NCI-H460 (cell line): Measurements from ENCODE around the gene COL15A1. TPM values are rescaled to one million over a fixed set of nuclear protein-coding genes. Genes with fewer than 3 reads are reported as not detected.

Experiments used
- DNase-seq: peaks from one replicate; pipeline ENCODE4 v3.0.0-alpha.2; 2016; ENCODE audit warnings: low read depth; ENCODE audit errors: extremely low read depth
- total RNA-seq: library from RNA; depleted of rRNA; stranded (reverse); fragments of >200 nt; shearing (Covaris generic); gene quantifications from 2 replicates; pipeline ENCODE4 v1.2.3, GENCODE V29; 2014

The COL15A1 gene
- total RNA-seq, 1 experiment from 2014 or later: 1.0 TPM

DNA sequence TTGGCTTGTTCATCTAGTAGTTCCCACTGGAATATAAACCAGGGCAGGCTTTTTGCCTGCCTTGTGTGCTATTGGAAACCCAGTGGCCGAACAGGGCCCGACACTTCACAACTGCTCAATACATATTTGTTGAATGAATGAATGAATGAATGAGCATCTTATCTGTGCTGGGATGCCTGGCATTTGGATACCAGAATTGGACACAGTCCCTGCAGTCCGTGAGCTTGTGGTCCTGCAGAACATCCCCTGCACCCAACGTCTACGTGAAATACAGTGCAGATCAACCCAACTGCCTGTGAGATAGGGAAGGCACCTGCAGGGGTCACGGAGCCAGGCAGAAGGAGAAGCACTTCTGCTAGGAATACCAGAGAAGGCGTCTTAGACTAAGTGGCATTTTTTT is 30.0 kb upstream of the COL15A1 start:
- DNase-seq: no peak

DNA sequence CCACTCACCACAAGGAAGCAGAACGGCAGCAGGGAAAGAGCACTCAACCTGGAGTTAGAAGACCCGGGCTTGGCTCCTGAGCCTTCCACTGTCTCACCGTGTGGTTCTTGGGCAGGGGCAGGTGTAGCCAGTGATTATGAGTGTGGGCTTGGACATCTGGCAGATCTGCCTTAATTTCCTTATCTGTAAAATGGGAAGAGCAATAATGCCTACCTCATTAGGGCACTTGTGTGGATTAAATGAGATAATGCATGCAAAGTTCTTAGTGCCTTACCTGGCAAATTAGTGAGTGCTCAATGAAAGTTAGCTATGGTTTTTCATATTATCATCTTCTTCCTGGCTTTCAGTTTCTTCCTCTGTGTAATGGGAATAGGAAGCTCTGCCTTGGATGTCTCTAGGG is 28.1 kb upstream of the COL15A1 start:
- DNase-seq: no peak

DNA sequence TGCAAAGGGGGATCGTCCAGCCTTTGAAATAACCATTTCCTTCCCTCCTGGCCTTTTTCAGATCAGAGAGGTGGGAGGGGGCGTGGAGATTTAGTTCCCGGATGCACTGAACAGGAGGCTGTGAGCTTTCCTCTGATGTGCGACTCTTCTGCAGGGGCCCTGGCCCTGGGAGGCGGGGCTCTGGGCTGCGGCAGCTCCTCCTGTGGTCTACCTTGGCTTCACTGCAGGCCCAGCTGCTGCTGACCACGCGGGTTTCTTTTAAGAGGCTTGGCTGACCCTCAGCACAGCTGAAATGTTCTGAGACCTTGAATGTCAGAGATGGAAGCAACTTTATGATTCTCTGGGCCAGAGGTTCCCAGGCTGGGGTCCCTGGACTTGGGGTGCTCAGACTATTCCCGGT is 27.0 kb upstream of the COL15A1 start:
- no peak for DNase-seq

DNA sequence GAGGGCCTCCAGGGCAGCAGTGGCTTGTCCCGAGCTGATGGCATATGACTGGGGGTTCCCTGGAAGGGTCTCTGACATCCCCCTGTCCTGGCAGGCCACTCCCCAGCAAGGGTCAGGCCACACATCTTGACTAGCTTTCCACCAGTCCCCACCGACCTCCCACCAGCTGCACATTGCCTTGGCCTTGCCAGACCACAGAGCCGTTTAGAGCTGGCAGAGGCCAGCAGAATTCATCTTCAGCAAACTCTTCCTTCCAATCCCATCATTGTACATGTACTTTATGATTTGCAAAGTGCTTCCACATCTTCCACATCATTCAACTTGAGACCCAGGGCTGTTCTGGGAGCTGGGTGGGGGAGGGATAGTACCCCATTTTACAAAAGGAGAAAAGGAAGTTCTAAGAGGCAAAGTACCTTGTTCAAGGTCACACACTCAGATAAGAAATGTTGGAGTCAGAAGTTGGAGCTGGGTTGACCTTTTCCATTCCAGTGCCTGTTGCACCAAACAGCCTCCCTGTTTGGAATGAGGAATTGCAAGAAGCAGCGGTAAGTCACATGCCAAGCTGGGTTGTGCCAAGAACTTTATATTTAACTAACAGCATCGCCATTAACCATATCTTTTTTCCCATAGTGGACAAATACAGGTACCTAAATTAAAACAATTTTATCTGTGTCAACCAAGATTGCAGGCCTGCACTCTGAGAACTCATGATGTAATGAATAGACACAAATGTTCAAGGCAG is 25.8 kb upstream of the COL15A1 start:
- DNase-seq: no peak

DNA sequence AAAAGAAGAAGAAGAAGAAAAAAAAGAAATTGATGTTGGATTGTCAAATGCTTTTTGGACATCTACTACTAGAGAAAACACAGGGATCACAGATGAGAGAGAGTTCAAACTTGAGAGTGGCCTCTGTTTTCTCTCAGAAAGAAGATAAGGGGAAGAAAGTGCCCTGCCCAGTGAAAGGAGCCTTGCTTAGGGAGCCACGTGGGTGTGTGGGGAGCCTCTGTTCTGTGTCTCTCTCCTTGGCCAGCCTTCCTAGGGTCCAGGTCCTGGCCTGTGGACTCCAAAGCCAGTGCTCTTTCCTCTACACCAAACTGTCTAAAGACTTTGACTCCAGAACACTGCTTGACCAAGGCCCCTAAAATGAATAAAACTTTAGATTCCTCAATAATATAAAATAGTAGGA is 22.0 kb upstream of the COL15A1 start:
- DNase-seq: no peak

DNA sequence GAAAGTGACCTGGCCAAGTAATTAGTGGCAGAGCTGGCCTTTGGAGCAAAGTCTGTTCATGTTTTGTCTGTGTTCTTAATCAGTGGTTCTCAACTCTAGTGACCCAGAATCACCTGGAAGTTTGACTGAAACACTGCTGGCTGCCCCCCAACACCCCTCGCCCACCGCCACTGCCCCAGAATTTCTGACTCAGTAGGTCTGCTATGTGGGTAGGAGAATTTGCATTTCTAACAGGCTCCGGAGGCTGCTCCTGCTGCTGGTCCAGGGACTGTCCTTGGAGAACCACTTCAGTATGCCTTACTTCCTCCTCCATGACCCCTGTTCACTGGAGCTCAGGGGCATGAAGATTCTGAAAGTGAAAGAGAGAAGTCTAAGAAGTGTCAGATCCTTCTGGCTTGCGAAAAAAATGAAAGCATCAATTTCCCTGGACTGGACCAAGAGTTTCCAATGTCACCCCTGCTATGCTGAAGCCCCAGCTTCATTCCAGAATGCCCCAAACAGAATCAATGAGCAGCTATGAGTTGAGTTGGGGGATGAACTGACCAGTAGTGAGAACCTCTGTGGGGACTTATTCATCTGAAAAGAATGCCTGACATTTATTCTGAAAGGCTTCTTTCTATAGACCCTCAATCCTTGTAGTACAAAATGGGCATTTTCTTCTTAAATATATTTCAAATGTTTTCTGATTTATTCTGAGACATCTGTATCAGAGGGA is 20.8 kb upstream of the COL15A1 start:
- DNase-seq: no peak

DNA sequence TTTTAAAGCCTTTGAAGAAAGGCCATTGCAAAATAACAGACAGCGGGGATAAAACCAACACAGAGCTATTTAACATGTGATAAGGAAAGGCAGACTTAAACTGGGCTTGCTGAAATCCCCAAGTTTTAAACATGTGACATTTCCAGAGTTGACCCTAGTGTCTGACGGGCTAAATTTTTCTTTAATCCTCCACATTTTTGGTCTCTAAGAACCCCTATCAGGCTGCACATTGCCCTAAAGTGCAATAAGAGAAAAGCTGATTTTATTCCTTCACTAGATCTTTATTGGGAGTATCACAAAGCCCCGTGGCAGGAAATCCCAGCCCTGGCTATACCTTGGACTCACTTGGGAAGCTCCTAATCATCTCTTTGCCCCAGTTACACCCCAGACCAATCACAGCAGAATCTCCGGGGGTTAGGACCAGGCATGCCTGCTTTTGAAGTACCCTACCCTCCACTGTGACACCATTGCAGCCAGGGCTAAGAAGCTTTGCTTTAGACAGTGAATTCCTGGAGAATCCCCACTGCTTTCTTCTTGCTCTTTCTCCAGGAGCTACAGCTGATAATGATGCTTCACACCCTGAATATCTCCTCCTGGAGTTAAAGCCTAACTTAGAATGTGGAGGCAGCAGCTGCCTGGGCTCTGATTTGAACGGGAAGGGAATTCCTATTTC is 20.1 kb upstream of the COL15A1 start:
- DNase-seq: no peak

DNA sequence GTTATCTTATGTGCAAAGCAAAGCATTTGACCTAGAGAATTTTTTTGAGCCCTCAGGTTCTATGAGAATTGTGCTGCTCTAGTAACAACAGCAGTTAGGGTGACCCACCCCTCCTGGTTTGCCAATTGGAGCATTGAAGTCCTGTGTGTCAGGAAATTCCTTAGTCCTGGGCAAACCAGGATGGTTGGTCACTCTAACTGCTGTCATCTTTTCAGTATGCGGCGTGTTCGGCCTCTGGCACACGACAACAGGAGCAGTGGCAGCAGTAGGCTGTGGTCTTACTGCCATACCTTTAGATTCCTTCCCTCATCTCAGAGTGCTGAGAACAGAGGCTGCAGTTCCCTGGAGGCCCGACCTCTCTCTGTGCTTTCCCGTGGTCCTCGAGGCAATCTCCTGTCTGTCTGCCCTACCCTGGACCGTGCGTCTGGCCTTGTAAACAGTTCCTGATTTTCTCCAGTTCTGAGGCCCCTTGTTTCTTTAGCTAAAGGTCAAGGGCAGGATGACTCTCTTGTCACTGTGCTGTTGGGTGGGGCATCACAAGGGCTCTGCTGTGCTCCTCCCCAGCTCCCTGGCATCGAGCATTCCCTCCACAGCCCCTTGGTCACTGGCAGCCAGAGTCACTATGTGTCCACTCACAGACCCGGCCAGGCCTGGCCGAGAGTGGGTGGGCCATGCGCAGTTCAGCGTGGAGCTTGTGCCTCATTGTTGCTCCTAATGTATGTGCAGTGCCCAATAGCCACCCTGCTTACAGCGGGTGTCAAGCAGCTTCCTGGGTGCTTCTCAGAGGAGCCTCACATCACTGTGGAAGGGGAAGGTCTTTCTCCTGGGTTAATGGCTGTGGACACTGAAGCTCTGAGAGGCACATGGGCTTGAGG is 18.5 kb upstream of the COL15A1 start:
- DNase-seq: no peak

DNA sequence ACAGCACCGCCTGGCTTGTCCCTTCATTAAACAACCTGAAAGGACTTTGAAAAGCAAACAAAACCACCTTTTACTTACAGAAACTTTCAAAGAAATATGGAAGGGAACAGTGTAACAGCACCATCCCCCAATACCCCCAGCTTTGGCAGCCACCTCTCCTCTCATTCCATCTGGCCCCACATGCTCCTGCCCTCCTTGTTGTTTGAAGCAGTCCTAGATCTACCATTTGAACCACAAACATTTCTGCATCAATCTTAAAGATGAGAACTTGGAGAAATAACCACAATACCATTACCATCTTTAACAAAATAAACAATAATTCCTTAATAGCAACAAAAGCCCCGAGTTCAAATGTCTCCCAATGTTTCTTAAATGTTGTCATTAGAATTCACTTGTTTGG is 17.8 kb upstream of the COL15A1 start:
- no peak for DNase-seq

DNA sequence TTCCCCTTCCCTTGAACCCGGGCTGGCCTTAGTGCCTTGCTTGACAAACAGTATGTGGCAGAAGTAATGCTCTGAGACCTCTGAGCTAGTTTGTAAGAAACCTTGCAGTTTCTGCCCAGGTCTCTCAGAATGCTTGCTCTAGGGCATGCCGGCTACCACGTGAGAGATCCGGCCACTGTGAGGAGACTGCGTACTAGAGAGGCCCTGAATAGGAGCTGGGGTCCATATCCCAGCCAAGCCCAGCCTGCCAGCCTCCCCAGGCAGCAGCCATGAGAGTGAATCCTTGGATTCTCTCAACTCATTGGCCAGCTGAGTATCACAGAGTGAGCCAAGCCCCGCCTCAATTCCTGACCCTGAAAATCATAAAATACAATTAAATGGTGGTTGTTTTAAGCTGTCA is 16.0 kb upstream of the COL15A1 start:
- DNase-seq: no peak

DNA sequence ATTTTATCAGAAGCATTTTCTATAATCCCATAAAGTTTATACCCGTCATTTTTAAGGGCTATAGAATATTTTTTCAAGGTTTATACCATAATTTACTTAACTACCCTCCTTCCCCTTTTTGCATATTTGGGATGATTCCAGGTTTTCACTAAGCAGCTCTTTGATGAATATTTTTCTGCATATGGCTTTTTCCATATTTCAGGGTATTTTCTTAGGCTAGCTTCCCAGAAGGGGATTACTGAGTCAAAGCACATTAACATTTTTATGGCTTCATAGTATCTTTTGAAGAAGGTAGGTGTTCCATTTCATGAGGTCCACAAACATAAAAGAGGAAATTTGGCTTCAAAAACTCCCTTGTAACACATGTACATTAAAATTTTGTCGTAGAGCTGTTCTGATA is 14.6 kb upstream of the COL15A1 start:
- no peak for DNase-seq

DNA sequence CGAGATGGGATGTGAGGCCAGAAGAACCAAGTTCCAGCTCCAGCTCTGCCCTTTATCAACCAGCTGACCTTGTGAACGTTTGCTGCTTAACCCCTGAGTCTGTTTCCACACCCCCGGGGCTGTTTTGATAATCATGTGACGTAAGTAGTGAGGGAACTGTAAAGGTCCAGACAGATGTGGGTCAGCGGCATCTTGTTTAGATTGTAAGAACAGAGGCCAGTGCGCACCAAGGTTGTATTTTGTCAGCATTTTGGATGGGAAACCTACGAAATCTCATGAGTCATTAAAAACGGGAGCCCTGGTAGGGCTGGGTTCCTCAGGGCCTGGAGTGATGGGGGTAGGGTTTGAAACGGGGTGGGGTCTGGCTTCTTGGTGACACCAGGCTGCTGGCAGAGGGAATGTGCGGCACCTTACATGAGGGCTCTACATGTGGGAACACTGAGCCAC is 13.8 kb upstream of the COL15A1 start:
- DNase-seq: no peak

DNA sequence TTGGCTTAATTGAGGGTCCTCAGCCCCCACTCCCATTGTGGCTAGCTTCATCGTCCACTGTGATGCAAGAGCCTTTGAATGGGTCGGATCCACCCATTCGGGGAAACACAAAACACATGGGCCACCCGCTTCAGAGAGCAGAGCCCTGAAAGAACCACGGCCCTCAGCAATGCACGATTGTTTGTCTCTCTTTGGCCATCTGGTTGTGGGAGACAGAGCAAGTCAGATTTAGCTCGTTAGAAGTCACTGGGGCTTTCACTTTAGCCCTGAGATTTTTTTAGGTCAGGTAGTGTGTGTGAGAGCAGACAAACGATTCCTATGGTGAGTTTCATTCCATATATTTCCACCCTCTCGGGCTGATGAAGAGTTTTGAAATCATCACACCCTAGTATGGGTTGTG is 12.9 kb upstream of the COL15A1 start:
- no peak for DNase-seq

DNA sequence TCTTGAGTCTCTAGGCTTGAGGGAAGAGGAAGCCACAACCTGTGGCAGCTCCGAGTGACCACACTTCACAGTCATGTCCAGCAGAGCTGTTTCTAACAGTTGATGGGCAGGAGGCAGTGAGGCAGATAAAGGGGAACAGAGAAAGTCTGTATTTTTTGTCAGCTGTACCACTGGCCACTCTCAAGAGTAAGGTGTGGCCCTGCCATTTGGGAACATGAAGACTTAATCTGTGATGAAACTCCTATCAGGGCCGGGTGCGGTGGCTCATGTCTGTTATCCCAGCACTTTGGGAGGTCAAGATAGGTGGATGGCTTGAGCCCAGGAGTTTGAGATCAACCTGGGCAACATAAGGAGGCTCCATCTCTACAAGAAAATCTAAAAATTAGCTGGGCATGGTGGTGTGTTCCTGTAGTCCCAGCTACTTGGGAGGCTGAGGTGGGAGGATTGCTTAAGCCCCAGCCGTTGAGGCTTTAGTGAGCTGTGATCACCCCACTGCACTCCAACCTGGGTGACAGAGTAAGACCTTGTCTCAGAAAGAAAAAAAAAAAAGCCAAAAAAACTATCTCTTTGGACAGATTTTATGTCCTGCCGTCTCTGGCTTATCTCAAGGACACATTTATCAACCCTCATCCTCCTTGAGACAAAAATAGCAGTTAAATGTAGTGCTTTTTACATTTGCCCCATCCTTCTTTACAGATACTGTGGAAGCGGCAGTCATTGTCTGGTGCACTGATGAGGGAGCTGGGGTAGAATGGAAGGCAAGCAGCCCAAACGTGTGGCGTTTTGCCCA is 11.9 kb upstream of the COL15A1 start:
- no peak for DNase-seq

DNA sequence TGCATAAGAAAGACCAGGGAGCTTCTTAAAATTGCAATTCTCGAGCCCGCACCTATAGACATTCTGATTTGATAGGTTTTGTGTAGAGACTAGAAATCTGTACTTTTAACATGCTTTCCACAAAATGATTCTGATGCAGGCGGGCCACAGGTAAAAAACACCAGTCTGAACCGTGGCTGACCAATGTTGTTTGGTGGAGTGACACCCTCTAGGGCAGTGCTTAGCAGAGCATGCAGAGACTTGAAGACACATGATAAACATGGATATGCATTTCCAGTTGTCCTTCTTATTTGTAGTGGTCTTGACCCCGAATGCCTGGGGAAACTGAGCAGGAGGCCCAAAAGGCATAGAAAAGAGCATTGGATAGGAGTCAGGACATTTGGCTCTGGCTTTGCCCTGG is 10.5 kb upstream of the COL15A1 start:
- DNase-seq: no peak

DNA sequence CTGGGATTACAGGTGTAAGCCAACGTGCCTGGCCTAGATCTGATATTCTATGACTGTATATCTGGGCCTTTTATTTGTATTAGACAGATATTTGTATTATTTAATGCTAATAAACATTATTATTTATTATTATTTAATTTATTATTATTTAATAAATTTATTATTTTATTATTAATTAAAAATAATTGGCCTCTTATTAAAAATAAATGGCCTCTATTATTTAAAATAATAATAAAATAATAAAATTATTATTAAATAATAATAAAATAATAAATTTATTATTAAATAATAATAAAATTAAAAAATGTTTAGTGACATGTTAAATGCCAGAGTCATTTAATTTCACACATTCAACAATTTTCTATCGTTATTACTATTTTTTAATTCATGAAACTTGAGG is 9.8 kb upstream of the COL15A1 start:
- DNase-seq: no peak

DNA sequence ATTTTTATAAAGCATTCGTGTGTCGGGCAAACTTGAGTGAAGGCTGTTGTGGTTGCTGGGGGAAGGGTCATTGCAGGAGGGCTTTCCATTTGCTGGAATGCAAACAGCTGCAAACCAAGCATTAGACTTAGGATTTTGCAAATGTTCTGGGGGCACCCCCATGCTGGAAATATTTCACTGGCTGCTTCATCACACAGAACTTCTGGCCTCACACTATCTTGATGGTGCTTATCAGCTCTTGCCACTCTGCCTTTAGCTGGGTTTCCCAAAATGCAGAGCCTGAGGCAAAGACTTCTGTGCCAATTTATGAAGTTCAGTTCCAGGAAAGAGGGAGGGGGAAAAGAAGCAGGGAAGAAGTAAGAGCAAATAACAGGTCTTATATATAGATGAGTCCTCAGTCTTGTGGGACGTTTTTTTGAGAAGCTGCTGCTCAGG is 8.6 kb upstream of the COL15A1 start:
- no peak for DNase-seq

DNA sequence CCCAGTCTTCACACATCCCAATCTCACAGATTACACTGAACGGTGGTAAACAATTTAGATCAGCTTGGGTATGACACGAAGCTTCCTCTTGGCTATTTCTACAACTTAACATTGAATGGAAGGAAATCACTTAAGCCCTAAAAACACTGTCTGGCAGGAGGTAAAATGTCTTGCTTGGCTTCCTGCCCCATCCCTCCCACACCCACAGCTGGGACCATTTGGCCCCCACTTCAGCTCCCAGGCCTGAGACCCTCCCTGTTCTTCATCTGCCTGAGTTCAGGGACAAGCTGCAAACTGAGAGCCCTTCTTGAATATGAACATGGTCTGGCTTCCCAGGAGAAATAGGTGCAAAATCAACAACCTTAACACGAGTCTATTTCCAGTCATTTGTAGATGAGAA is 3.4 kb upstream of the COL15A1 start:
- no peak for DNase-seq

DNA sequence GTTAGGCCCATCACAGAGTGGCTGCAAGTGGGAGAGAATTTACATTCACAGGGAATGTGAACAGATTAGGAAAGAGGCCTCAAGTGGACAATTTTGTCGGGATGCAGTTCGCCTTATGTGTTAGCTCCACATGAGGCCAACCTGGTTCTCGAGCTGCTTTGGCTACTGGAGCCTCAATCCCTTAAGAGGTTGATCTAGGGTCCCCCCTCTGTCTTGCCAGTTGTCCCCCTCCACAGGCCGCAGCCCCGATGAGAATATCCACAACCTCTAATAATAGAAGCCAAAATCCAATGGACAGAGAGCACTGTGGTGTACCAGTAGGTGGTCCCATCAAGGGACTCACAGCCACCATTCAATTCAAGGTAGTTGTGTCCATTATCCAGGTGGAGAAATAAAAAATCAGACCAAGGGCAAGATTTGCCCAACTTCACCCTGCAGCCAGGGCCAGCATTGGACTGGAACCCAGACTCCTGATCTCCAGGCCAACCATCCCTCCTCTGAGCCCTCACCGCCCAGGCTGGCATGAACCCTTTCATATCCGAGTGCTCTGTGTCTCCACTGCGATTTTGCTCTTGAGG is 1.7 kb upstream of the COL15A1 start:
- DNase-seq: no peak
